HepG2 (cell line): ENCODE results near the gene ZNF37A. TPM values are rescaled to one million over a fixed set of nuclear protein-coding genes. Genes with fewer than 3 reads are reported as not detected.
A peak's percentile ranks its signal among the peaks of the same experiment; 100 is the strongest.

ENCODE experiments used
- CSRNP2 ChIP-seq: sonication (generic); formaldehyde crosslinking; conservative IDR thresholded peaks from 2 replicates; pipeline ENCODE4 v1.8.0; 2022; ENCODE audit warnings: low read depth, missing genetic modification reagents
- DR1 ChIP-seq: sonication (generic); formaldehyde crosslinking; IDR thresholded peaks from 2 replicates; pipeline ENCODE4 v1.8.0; 2021; ENCODE audit warnings: mild to moderate bottlenecking, missing genetic modification reagents, inconsistent platforms
- GFI1 ChIP-seq: sonication (generic); formaldehyde crosslinking; IDR thresholded peaks from 2 replicates; pipeline ENCODE4 v1.5.0; 2020; ENCODE audit warnings: missing genetic modification reagents, mild to moderate bottlenecking, borderline replicate concordance
- KDM5A ChIP-seq: fragments of 200-600 bp; sonication (generic); IDR thresholded peaks from 2 replicates; pipeline ENCODE4 v1.7.0; 2018; ENCODE audit warnings: antibody characterized with exemption, mild to moderate bottlenecking, low read length, borderline replicate concordance
- MYC ChIP-seq: sonication (generic); formaldehyde crosslinking; IDR thresholded peaks from 2 replicates; pipeline ENCODE4 v1.9.0; 2021; ENCODE audit warnings: missing genetic modification reagents, borderline replicate concordance
- NFIB ChIP-seq: sonication (generic); formaldehyde crosslinking; IDR thresholded peaks from 2 replicates; pipeline ENCODE4 v1.9.0; 2021; ENCODE audit warnings: missing genetic modification reagents, mild to moderate bottlenecking, borderline replicate concordance
- PHF5A ChIP-seq: IDR thresholded peaks from one replicate; pipeline ENCODE4 v1.6.1; 2018; ENCODE audit warnings: low read depth, missing genetic modification reagents; ENCODE audit not compliant: unreplicated experiment
- RARG ChIP-seq: sonication (generic); formaldehyde crosslinking; IDR thresholded peaks from 2 replicates; pipeline ENCODE4 v1.4.0; 2020; ENCODE audit warnings: low read depth, mild to moderate bottlenecking, missing genetic modification reagents
- ZNF17 ChIP-seq: sonication (generic); formaldehyde crosslinking; IDR thresholded peaks from 2 replicates; pipeline ENCODE4 v1.5.0; 2020; ENCODE audit warnings: mild to moderate bottlenecking, missing genetic modification reagents
- ZNF232 ChIP-seq: sonication (generic); formaldehyde crosslinking; IDR thresholded peaks from 2 replicates; pipeline ENCODE4 v1.4.0; 2020; ENCODE audit warnings: missing genetic modification reagents, borderline replicate concordance
- ZNF274 ChIP-seq: sonication (generic); formaldehyde crosslinking; IDR thresholded peaks from 2 replicates; pipeline ENCODE4 v1.5.1; 2020; ENCODE audit warnings: mild to moderate bottlenecking, missing genetic modification reagents
- ZNF281 ChIP-seq: sonication (generic); formaldehyde crosslinking; IDR thresholded peaks from 2 replicates; pipeline ENCODE4 v1.4.0; 2020; ENCODE audit warnings: missing genetic modification reagents, borderline replicate concordance
- ZNF496 ChIP-seq: sonication (generic); formaldehyde crosslinking; IDR thresholded peaks from 2 replicates; pipeline ENCODE4 v1.8.1; 2023; ENCODE audit warnings: mild to moderate bottlenecking, moderate library complexity, missing genetic modification reagents; ENCODE audit not compliant: insufficient replicate concordance
- ZNF549 ChIP-seq: sonication (generic); formaldehyde crosslinking; IDR thresholded peaks from 2 replicates; pipeline ENCODE4 v1.5.0; 2020; ENCODE audit warnings: missing genetic modification reagents
- ZNF564 ChIP-seq: sonication (generic); formaldehyde crosslinking; IDR thresholded peaks from 2 replicates; pipeline ENCODE4 v1.8.1; 2023; ENCODE audit warnings: mild to moderate bottlenecking, missing genetic modification reagents
- ZNF660 ChIP-seq: sonication (generic); formaldehyde crosslinking; IDR thresholded peaks from 2 replicates; pipeline ENCODE4 v1.5.1; 2020; ENCODE audit warnings: mild to moderate bottlenecking, low read depth, missing genetic modification reagents, borderline replicate concordance
- ZNF83 ChIP-seq: sonication (generic); formaldehyde crosslinking; IDR thresholded peaks from 2 replicates; pipeline ENCODE4 v1.4.0; 2020; ENCODE audit warnings: missing genetic modification reagents, mild to moderate bottlenecking, borderline replicate concordance
- polyA plus RNA-seq, 8 experiments: library from polyadenylated mRNA; depleted of rRNA in 3 of 8; stranded (reverse) in 7 of 8; unstranded in 1 of 8; fragments of >200 nt; fragmentation: Illumina TruSeq in 4 of 8; extraction: Trizol in 4 of 8; gene quantifications; 2 replicates each; pipeline versions ENCODE4 v1.2.1 to v1.2.3, GENCODE V29; 2011 to 2016; ENCODE audit warnings: low read depth in 4 of 8, missing spikeins in 1 of 8, mixed read lengths in 1 of 8; ENCODE audit not compliant: insufficient read depth in 1 of 8
- total RNA-seq, 5 experiments: library from RNA; depleted of rRNA; stranded (reverse); fragments of >200 nt; fragmentation: Illumina TruSeq; extraction: Trizol; gene quantifications; 2 replicates each; pipeline ENCODE4 v1.2.3, GENCODE V29; 2016; ENCODE audit warnings: low read depth in 1 of 5
- TF ChIP-seq, protein P1 (sequence below): sonication (generic); formaldehyde crosslinking; IDR thresholded peaks from 2 replicates; pipeline ENCODE4 v1.4.0; 2020; ENCODE audit warnings: missing genetic modification reagents
- TF ChIP-seq, protein P2 (sequence below): IDR thresholded peaks from 2 replicates; pipeline ENCODE4 v1.6.1; 2016; ENCODE audit warnings: missing compliant biosample characterization, missing genetic modification reagents, borderline replicate concordance
- TF ChIP-seq, protein P3 (sequence below): sonication (generic); formaldehyde crosslinking; IDR thresholded peaks from 2 replicates; pipeline ENCODE4 v1.5.0; 2020; ENCODE audit warnings: missing genetic modification reagents

The ZNF37A gene
- total and polyA plus RNA-seq, 2 of the 13 experiments (the other 11 are each of a cell fraction or from before 2014, with no cell fraction given) = 8.0 to 12.6 TPM

GRCh38 chr10:38094158-38094926 lies at the start of gene ZNF37A (continued):
- TF ChIP-seq, protein P1, sequence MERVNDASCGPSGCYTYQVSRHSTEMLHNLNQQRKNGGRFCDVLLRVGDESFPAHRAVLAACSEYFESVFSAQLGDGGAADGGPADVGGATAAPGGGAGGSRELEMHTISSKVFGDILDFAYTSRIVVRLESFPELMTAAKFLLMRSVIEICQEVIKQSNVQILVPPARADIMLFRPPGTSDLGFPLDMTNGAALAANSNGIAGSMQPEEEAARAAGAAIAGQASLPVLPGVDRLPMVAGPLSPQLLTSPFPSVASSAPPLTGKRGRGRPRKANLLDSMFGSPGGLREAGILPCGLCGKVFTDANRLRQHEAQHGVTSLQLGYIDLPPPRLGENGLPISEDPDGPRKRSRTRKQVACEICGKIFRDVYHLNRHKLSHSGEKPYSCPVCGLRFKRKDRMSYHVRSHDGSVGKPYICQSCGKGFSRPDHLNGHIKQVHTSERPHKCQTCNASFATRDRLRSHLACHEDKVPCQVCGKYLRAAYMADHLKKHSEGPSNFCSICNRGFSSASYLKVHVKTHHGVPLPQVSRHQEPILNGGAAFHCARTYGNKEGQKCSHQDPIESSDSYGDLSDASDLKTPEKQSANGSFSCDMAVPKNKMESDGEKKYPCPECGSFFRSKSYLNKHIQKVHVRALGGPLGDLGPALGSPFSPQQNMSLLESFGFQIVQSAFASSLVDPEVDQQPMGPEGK (CRISPR knock-in tag) = peak; percentile 58; the same call in 1 of the 2 replicates
- TF ChIP-seq KDM5A = no peak
- TF ChIP-seq, protein P2, sequence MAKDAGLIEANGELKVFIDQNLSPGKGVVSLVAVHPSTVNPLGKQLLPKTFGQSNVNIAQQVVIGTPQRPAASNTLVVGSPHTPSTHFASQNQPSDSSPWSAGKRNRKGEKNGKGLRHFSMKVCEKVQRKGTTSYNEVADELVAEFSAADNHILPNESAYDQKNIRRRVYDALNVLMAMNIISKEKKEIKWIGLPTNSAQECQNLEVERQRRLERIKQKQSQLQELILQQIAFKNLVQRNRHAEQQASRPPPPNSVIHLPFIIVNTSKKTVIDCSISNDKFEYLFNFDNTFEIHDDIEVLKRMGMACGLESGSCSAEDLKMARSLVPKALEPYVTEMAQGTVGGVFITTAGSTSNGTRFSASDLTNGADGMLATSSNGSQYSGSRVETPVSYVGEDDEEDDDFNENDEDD (CRISPR knock-in tag) = no peak
- TF ChIP-seq ZNF660 = no peak
- TF ChIP-seq NFIB (CRISPR knock-in tag) = no peak
- TF ChIP-seq CSRNP2 (CRISPR knock-in tag) = no peak
- no peak for TF ChIP-seq ZNF17 (CRISPR knock-in tag)
- TF ChIP-seq ZNF564 (CRISPR knock-in tag) = no peak; the same call in 1 of the 2 replicates
- no peak for TF ChIP-seq ZNF281 (CRISPR knock-in tag)
- TF ChIP-seq, protein P3, sequence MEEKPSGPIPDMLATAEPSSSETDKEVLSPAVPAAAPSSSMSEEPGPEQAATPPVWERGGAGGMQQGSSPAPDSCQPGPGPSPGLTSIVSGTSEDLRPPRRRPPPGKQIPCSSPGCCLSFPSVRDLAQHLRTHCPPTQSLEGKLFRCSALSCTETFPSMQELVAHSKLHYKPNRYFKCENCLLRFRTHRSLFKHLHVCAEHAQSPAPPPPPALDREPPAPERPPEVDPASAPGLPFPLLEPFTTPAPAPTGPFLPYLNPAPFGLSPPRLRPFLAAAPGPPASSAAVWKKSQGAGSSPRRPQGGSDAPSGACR (CRISPR knock-in tag) = no peak
- no peak for TF ChIP-seq ZNF83 (CRISPR knock-in tag)
- no peak for TF ChIP-seq ZNF496 (CRISPR knock-in tag)
- peak; percentile 62 for TF ChIP-seq MYC
- no peak for TF ChIP-seq PHF5A
- TF ChIP-seq ZNF549 (CRISPR knock-in tag) = no peak
- TF ChIP-seq RARG (CRISPR knock-in tag) = no peak
- TF ChIP-seq ZNF274 (CRISPR knock-in tag) = peak; percentile 31; the same call in 1 of the 2 replicates
- peak; percentile 80; the same call in 1 of the 2 replicates for TF ChIP-seq DR1 (CRISPR knock-in tag)
- no peak for TF ChIP-seq GFI1 (CRISPR knock-in tag)
- 0 out of 2 replicates have a peak, but pooled peaks have one; percentile 15 for TF ChIP-seq ZNF232 (CRISPR knock-in tag)
